Esophagus squamous epithelium (tissue), 4 donors: Measurements from ENCODE around the gene MS4A4A.
"Not testable (repeated sequence)": the region's sequence is repeated elsewhere in the genome, so short reads cannot be mapped to it uniquely, and the experiment has no call there.

ENCODE experiments used
- CTCF ChIP-seq, 6 experiments: fragments of 450-650 bp in 4 of 6; fragments of 200-600 bp in 2 of 6; sonication (generic) in 2 of 6; IDR thresholded peaks; one replicate each; pipeline ENCODE4 v1.5.1; 2016 to 2019; ENCODE audit warnings: antibody characterized with exemption in 6 of 6, mild to moderate bottlenecking in 4 of 6, moderate library complexity in 4 of 6
- POLR2A ChIP-seq, 4 donors: fragments of 450-650 bp; IDR thresholded peaks; one replicate each; pipeline ENCODE4 v1.6.1; 2017; ENCODE audit warnings: antibody characterized with exemption in 4 of 4, mild to moderate bottlenecking in 4 of 4, moderate library complexity in 3 of 4

- TF ChIP-seq CTCF, POLR2A (IDR thresholded peaks at IDR 0.05): not testable (repeated sequence)
These were observed 5.1 kb downstream of the MS4A4A start for GRCh38 chr11:60285411-60286126.
